Stromal cell of bone marrow (primary cell): ENCODE measurements around the gene NEBL.

ENCODE experiments used
- DNase-seq: peaks from one replicate; pipeline ENCODE4 v3.0.0-alpha.2; 2012; ENCODE audit warnings: low read depth

Gene NEBL

DNA sequence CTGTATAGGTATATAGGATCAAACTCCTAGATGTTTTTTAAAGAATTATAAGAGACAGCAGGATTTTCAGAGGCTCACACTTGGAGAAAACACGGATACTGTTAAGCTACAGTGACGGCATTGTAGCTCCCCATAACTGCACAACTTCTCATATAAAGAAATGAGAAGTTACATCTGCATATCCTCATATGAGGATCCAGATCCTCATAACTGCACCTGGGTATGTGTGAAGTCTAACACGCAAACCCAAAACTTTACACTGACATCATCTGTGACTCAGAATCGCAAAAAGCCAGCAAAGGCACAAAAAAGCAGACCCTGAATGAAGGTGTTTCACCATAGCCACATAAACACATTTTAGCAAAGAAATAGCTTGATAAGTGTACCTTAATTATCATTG is 34.1 kb downstream of the NEBL start:
- DNase-seq, result no peak

DNA sequence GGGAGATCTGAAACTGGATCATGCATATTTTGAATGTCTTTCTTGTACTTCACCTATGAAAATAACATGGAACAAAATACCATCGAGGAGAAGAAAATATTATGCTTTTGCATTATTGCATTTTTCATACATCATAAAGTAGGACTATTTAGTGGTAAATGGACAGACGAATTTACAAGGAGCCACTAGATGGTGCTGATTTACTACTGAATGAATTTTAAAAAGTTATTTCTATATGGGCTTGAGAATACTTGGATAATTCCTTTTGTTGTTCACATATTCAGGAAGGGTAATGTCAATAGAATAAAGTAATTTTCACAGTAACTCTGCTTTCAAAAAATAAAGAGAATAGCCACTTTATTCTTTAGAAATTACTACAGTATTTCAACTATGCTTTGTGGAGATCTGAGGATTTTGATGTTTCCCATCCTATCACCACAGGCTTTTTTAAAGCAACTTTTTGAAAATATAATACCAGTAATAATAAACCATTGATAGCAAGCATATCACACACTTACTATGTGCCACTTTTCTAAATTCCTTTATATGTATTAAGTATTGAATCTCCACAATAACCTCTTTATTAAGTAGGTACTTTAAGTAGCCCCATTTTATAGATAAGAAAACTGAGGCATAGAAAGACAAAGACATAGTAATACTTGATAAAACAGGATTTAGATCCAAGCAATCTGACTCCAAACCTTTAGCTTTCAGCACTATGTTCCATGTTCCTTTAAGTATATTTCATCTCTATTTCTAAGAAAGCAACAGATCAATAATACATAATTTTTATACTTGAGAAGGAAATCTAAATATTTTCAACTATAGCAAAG is 38.6 kb downstream of the NEBL start:
- peak; percentile 12 for DNase-seq

DNA sequence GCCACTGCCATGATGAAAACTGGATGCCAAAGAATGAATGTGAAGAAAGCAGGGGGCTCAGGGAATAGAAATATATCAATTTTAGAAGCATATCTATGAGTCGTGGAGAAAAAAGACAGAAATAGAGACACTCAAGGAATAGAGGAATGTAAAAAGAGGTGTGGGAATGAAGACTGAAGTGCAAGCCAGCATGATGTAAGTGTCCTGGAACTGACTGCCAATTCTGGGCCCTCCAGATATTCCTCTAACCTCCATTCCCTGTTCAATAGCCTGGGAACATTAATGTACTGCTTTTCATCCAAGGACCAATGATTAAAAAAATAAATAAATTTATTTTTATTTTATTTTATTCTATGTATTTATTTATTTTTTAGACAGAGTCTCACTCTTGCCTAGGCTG is 40.6 kb downstream of the NEBL start:
- no peak for DNase-seq

GRCh38 chr10:20855398-20856038 is 41.6 kb downstream of the NEBL start:
- DNase-seq, result peak; percentile 8

DNA sequence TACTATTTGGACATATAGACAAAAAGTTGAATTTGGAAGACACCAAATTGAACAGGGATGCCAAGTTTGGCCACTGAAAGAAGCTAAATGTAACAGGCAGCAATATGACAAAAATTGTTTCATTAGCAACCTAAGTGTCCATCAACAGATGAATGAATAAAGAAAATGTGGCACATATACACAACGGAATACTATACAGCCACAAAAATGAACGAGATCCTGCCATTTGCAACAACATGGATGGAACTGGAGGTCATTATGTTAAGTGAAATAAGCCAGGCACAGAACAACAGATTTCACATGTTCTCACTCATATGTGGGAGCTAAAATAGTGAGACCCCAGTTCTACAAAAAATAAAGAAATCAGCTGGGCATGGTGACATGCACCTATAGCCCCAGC is 43.8 kb downstream of the NEBL start:
- DNase-seq, result no peak

GRCh38 chr10:20852303-20852702 is 44.8 kb downstream of the NEBL start:
- DNase-seq, result no peak

GRCh38 chr10:20847512-20847911 is 49.6 kb downstream of the NEBL start:
- DNase-seq, result no peak

GRCh38 chr10:20846263-20846662 is 50.8 kb downstream of the NEBL start:
- DNase-seq, result no peak

DNA sequence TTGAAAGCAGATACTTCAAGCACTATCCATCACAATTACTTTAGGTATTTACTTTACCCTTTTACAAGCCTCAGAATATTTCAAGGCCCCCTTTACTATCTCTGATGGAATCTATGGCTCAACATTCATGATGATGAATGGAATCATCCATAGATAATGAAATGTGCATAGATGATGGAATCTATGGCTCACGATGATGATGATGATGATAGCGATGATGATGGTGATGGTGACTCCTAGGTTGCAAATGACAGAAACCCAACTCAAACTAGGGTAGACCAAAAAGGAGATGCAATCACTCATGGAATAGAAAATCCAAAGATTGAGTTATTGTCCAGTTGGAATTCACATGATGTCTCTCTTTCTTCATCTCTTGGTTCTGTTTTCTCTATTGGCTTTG is 55.7 kb downstream of the NEBL start:
- no peak for DNase-seq

- DNase-seq, result no peak
Observed at GRCh38 chr10:20839910-20840309, 57.2 kb downstream of the NEBL start.

DNA sequence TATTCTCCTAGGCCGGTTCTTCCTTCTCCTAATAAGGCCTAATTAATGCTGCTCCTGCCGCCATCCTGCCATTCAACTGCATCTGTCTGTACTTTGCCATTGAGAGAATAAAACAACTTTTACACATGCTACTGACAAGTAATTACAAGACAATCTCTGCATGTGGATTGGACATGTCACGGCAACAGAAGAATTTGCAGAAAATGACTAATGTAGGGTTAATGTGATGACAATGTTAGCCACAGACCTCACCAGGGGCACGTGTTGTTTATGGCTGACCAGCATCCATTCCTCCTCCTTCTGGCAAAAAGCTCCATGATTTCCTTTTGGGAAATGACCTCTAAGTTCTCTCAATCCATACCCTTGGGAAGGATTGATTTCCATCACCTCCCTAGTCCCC is 58.0 kb downstream of the NEBL start:
- DNase-seq, result no peak

GRCh38 chr10:20836401-20836800 is 60.7 kb downstream of the NEBL start:
- DNase-seq, result no peak

- no peak for DNase-seq
Observed at GRCh38 chr10:20835335-20835734, 61.8 kb downstream of the NEBL start.

- no peak for DNase-seq
Observed at GRCh38 chr10:20834825-20835224, 62.3 kb downstream of the NEBL start.

- no peak for DNase-seq
Observed at GRCh38 chr10:20822825-20823224, 74.3 kb downstream of the NEBL start.

- DNase-seq, result no peak
Observed at GRCh38 chr10:20817646-20818045, 79.5 kb downstream of the NEBL start.

- DNase-seq, result no peak
Observed at GRCh38 chr10:20817116-20817515, 80.0 kb downstream of the NEBL start.

DNA sequence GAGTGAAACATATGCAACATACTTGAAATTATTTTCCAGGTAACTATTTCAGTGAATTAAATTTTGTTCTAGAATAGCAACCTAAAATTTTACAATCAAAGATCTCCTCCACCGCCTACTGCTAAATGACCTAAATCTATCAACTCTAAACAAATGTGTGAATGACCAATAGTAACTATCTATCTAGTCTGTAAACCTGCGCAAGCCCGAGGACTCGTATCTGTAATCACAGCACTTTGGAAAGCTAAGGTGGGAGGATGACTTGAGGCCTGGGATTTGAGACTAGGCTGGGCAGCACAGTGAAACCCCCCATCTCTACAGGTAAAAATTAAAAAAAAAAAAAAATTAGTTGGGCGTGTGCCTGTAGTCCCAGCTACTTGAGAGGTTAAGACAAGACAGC is 83.0 kb downstream of the NEBL start:
- DNase-seq, result no peak

DNA sequence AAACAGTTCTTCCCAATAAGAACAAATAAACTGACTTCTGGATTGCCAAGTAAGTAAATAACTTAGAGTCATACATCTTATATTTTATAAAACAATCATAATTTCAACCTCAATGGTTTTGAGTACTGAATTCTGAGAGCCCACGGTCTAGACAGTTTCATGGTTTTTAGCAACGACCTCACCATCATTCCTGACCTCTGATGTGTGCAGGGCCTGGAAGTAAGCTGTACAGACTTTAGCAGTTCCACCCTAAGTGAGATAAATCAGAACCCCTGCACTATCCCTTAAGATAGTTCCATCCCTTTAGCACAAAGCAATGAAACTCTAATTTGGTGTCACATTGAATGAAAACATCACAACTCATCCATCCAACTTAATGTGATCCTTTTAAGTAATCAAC is 86.0 kb downstream of the NEBL start:
- DNase-seq, result no peak

DNA sequence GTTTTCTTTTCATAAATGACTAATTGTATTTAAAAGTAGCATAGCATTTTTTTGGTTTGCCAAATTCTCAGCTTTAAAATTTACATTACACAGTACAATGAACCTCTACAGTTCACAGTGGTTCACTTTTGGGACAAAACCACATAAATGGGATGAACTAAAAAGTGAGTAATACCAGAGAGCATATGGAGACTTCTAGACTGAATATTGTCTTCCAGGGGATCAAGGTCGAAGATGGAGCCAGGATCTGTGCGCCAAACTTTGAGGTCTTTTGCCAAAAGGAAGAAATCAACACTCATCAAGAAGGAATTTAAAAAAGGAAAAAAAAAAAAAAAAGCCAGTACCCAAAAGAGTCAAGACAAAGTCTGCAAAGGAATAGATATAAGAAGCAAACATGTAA is 87.5 kb downstream of the NEBL start:
- no peak for DNase-seq

GRCh38 chr10:20806487-20806886 is 90.6 kb downstream of the NEBL start:
- DNase-seq, result no peak

GRCh38 chr10:20797290-20797689 is 99.8 kb downstream of the NEBL start:
- DNase-seq, result no peak

- no peak for DNase-seq
Observed at GRCh38 chr10:20795391-20795790, 101.7 kb downstream of the NEBL start.

DNA sequence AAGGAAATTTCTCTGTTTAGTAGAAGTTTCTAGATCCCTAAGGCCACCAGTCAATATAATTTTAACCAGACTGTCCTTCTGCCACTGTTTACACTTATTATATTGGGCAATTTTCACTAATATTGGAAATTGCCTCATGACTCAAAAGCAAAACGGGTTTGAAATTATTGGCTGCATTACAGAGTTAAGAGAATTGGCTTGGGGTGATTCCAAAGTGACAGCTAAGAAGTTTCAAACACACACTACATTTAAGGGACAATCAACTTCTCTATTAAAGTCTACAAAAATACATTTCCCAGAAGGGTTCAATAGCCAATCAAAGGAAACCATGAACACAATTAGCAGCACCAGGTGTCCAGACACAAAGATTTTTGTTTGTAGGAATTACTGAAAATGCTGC is 111.9 kb downstream of the NEBL start:
- DNase-seq, result no peak
